ENCODE data around the gene SUB1. TPM values are rescaled to one million over a fixed set of nuclear protein-coding genes. Genes with fewer than 3 reads are reported as not detected.
A peak's percentile ranks its signal among the peaks of the same experiment; 100 is the strongest.

Gene SUB1
- total RNA-seq, 1 experiment from 2014 or later: 204 TPM

DNA sequence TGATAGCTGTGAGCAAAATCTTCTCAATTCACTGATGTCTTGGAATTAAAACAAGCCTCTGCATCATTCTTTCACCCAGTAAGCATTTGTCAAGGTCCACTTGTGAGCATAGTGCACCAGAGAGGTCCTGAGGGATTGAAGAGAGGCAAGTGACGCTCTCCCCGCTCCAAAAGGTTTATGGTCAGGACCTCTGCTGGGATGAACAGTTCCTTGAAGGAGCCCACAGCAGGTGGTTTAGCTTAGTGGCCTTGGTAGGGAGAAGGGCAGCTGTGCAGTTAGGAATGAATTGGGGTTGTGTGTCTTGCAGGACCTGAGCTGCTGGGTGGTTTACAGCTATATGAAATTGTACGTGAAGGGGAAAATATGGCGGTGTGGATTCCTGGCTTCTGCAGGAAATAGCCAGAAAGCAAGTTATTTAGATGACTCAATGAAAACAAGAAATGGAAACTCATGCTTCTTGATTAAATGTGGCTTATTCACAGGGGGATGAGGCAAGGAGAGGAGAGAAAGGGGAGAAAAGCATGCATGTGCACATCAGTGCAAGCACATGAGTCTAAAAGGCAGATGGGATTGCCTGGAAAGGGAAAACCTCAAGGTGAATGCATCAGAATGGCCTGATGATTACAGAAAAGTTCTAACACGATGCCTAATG, 42.0 kb downstream of the SUB1 start:
- no peak for ATAC-seq
- no peaks in the 10 kb centered on the region for H3K36me3 ChIP-seq (ENCODE audit: control insufficient read depth, insufficient read depth, low read length)
- in situ Hi-C loops (cut with HindIII; ENCODE audit: low pct_unique_long_range_greater_than_20kb, low sequenced_read_pairs): no loop called here
- intact Hi-C loops (cut with micrococcal nuclease; ENCODE audit: unreplicated experiment): no loop called here
- DNase-seq (ENCODE audit: low read depth, low spot score): no peak
- no TSS peak for BruUV-seq (replicated peaks)
- H3K27ac ChIP-seq (ENCODE audit: low read length): no peak overlapping the region
- H3K4me3 ChIP-seq (ENCODE audit: low read depth in 2 of 2, low read length in 2 of 2): no peak overlapping the region
- H3K9me3 ChIP-seq (ENCODE audit: control insufficient read depth, insufficient read depth, low read depth, low read length): no peaks in the 10 kb centered on the region
- H3K4me1 ChIP-seq (ENCODE audit: control insufficient read depth, insufficient read depth, low read length): no peaks in the 10 kb centered on the region
- TF ChIP-seq, protein P1, sequence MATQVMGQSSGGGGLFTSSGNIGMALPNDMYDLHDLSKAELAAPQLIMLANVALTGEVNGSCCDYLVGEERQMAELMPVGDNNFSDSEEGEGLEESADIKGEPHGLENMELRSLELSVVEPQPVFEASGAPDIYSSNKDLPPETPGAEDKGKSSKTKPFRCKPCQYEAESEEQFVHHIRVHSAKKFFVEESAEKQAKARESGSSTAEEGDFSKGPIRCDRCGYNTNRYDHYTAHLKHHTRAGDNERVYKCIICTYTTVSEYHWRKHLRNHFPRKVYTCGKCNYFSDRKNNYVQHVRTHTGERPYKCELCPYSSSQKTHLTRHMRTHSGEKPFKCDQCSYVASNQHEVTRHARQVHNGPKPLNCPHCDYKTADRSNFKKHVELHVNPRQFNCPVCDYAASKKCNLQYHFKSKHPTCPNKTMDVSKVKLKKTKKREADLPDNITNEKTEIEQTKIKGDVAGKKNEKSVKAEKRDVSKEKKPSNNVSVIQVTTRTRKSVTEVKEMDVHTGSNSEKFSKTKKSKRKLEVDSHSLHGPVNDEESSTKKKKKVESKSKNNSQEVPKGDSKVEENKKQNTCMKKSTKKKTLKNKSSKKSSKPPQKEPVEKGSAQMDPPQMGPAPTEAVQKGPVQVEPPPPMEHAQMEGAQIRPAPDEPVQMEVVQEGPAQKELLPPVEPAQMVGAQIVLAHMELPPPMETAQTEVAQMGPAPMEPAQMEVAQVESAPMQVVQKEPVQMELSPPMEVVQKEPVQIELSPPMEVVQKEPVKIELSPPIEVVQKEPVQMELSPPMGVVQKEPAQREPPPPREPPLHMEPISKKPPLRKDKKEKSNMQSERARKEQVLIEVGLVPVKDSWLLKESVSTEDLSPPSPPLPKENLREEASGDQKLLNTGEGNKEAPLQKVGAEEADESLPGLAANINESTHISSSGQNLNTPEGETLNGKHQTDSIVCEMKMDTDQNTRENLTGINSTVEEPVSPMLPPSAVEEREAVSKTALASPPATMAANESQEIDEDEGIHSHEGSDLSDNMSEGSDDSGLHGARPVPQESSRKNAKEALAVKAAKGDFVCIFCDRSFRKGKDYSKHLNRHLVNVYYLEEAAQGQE (IDR thresholded peaks at IDR 0.05; ENCODE audit: insufficient read depth in 1 of 2, low read depth in 2 of 2, low read length in 1 of 2): no peak
- TF ChIP-seq SIN3A (IDR thresholded peaks at IDR 0.05; ENCODE audit: borderline replicate concordance, insufficient read depth, low read depth, low read length) (no peak), CTCF (IDR thresholded peaks at IDR 0.05) (no peak), POLR2AphosphoS5 (IDR thresholded peaks at IDR 0.05; ENCODE audit: low read depth, low read length) (no peak), TCF7L2 (IDR thresholded peaks at IDR 0.05; ENCODE audit: low read depth, low read length) (no peak)
- ChIA-PET POLR2A (no interaction called here), CTCF (no interaction called here)
- H3K27me3 ChIP-seq (ENCODE audit: control insufficient read depth, insufficient read depth, low read length): no peaks in the 10 kb centered on the region

DNA sequence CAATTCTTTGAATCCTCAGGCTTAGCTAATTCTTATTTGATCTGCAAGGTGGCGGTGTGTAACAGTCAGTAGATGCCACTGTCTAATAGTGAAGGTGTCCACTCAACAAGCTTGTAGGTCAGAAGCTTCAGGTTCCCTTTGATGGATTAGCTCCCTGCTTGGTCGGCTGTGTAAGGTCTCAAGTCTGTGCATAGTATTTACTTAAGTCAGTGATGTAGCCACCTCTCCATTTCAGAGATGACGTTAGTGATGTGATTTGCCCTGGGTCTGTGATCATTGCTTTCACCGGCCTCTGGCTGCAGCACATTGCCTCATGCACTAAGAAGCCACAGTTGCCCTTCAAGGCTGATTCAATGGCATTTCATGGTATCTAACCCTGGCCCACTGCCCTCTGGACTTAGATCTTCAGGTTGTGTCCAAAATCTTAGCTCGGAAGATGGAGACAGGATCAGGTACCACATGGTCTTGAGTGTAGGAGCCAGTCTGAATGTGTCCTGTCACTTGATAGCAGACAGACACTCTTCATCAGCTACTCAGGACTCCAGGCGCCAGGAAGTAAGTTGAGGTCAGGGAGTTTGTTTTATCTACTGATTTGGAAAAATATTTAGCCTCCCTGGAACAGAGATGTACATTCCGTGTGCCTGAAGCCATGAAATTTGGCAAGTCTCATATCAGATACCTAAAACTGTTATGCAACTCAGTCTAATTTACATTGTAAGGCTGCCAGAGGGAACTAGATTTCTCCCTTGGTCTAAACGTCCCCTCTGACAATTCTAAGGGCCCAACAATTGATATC, 42.9 kb downstream of the SUB1 start:
- Histone ChIP-seq H3K4me3 (ENCODE audit: low read depth in 2 of 2, low read length in 2 of 2) (no peak overlapping the region), H3K4me1 (ENCODE audit: control insufficient read depth, insufficient read depth, low read length) (no peaks in the 10 kb centered on the region), H3K36me3 (ENCODE audit: control insufficient read depth, insufficient read depth, low read length) (no peaks in the 10 kb centered on the region), H3K27me3 (ENCODE audit: control insufficient read depth, insufficient read depth, low read length) (no peaks in the 10 kb centered on the region), H3K27ac (ENCODE audit: low read length) (no peak overlapping the region), H3K9me3 (ENCODE audit: control insufficient read depth, insufficient read depth, low read depth, low read length) (no peaks in the 10 kb centered on the region)
- ATAC-seq (0 out of 2 replicates have a peak, but pooled peaks have one; percentile 26), DNase-seq (ENCODE audit: low read depth, low spot score) (no peak)
- intact Hi-C loops (cut with micrococcal nuclease; ENCODE audit: unreplicated experiment) (no loop called here), in situ Hi-C loops (cut with HindIII; ENCODE audit: low pct_unique_long_range_greater_than_20kb, low sequenced_read_pairs) (no loop called here)
- TF ChIP-seq POLR2AphosphoS5 (IDR thresholded peaks at IDR 0.05; ENCODE audit: low read depth, low read length) (no peak), CTCF (IDR thresholded peaks at IDR 0.05) (0 out of 2 replicates have a peak, but pooled peaks have one; percentile 21)
- CTCF ChIA-PET: no interaction called here
- BruUV-seq (replicated peaks): no TSS peak
- POLR2A ChIA-PET: no interaction called here
